Fibroblast of lung (primary cell): Measurements from ENCODE around the gene CAMK1D. TPM values are rescaled to one million over a fixed set of nuclear protein-coding genes. Genes with fewer than 3 reads are reported as not detected.
"Not testable (repeated sequence)": the region's sequence is repeated elsewhere in the genome, so short reads cannot be mapped to it uniquely, and the experiment has no call there.

ENCODE experiments used
- DNase-seq, 2 donors: peaks; one replicate each; pipeline versions ENCODE4 v3.0.0 to v3.0.0-alpha.2; 2010; ENCODE audit warnings: low read depth in 2 of 2
- H2AFZ ChIP-seq: 2 replicates; pipeline ENCODE4 v1.5.1; 2012; ENCODE audit warnings: low read length, control low read depth, inconsistent platforms
- H3K27ac ChIP-seq: 2 replicates; pipeline ENCODE4 v1.5.1; 2011; ENCODE audit warnings: low read length, control low read depth; ENCODE audit not compliant: insufficient read depth
- H3K27me3 ChIP-seq: 2 replicates; pipeline ENCODE4 v1.5.1; 2011; ENCODE audit warnings: mild to moderate bottlenecking, low read length; ENCODE audit not compliant: control insufficient read depth, insufficient read depth
- H3K36me3 ChIP-seq: 2 replicates; pipeline ENCODE4 v1.5.1; 2011; ENCODE audit warnings: low read length; ENCODE audit not compliant: control insufficient read depth, insufficient read depth
- H3K4me1 ChIP-seq: 2 replicates; pipeline ENCODE4 v1.5.1; 2011; ENCODE audit warnings: low read length; ENCODE audit not compliant: control insufficient read depth, insufficient read depth; ENCODE audit errors: extremely low read depth
- H3K4me2 ChIP-seq: 2 replicates; pipeline ENCODE4 v1.5.1; 2011; ENCODE audit warnings: low read length, control low read depth; ENCODE audit not compliant: insufficient read depth; ENCODE audit errors: extremely low read depth
- H3K4me3 ChIP-seq, 4 experiments: fragments of 200-600 bp in 1 of 4; sonication (generic) in 1 of 4; replicated peaks in 1 of 4; 2 replicates each; pipeline ENCODE4 v1.5.1; 2011 to 2016; ENCODE audit warnings: low read length in 4 of 4, low read depth in 3 of 4, mild to moderate bottlenecking in 3 of 4, control low read depth in 2 of 4, inconsistent platforms in 1 of 4, mixed read lengths in 1 of 4; ENCODE audit not compliant: insufficient read depth in 1 of 4; ENCODE audit errors: control extremely low read depth in 1 of 4
- H3K79me2 ChIP-seq: 2 replicates; pipeline ENCODE4 v1.5.1; 2012; ENCODE audit warnings: mild to moderate bottlenecking, low read length, inconsistent platforms; ENCODE audit not compliant: control insufficient read depth, insufficient read depth
- H3K9ac ChIP-seq: 2 replicates; pipeline ENCODE4 v1.5.1; 2011; ENCODE audit warnings: mild to moderate bottlenecking, low read length, control low read depth; ENCODE audit not compliant: insufficient read depth
- H3K9me3 ChIP-seq: 2 replicates; pipeline ENCODE4 v1.5.1; 2012; ENCODE audit warnings: low read depth, low read length; ENCODE audit not compliant: control insufficient read depth, insufficient read depth
- H4K20me1 ChIP-seq: 2 replicates; pipeline ENCODE4 v1.5.1; 2011; ENCODE audit warnings: low read length; ENCODE audit not compliant: control insufficient read depth, insufficient read depth; ENCODE audit errors: extremely low read depth
- CTCF ChIP-seq, 2 donors: IDR thresholded peaks in 1 of 2; conservative IDR thresholded peaks in 1 of 2; 1 replicate in 1 of 2; 2 replicates in 1 of 2; pipeline ENCODE4 v1.5.1; 2011 to 2012; ENCODE audit warnings: low read length in 2 of 2, control low read depth in 1 of 2, inconsistent platforms in 1 of 2, low read depth in 1 of 2, mild to moderate bottlenecking in 1 of 2
- EZH2 ChIP-seq: IDR thresholded peaks from 2 replicates; pipeline ENCODE4 v1.5.1; 2012; ENCODE audit warnings: low read length, control low read depth, mild to moderate bottlenecking; ENCODE audit errors: missing control alignments
- polyA plus RNA-seq, 2 donors: library from polyadenylated mRNA; depleted of rRNA in 1 of 2; stranded (reverse) in 1 of 2; unstranded in 1 of 2; fragments of >200 nt; gene quantifications; 2 replicates each; pipeline ENCODE4 v1.2.1, GENCODE V29; 2011 to 2012; ENCODE audit warnings: missing spikeins in 1 of 2
- total RNA-seq: library from RNA; depleted of rRNA; stranded (reverse); fragments of >200 nt; gene quantifications from 2 replicates; pipeline ENCODE4 v1.2.1, GENCODE V29; 2014

Gene CAMK1D
- total and polyA plus RNA-seq, 2 donors (not counting 1 experiment from before 2014, with no cell fraction given) = 2.3 TPM

GRCh38 chr10:12543589-12543988 is 194.2 kb downstream of the CAMK1D start:
- no peaks in the 10 kb centered on the region for H3K9me3 ChIP-seq
- no peaks in the 10 kb centered on the region for H3K79me2 ChIP-seq
- no peak overlapping the region for H3K4me3 ChIP-seq
- no peaks in the 10 kb centered on the region for H3K27me3 ChIP-seq
- no peaks in the 10 kb centered on the region for H4K20me1 ChIP-seq
- H3K36me3 ChIP-seq = no peaks in the 10 kb centered on the region
- no peak for DNase-seq
- H2AFZ ChIP-seq = no peak overlapping the region
- no peak overlapping the region for H3K4me2 ChIP-seq
- no peak overlapping the region for H3K27ac ChIP-seq
- H3K4me1 ChIP-seq = no peaks in the 10 kb centered on the region
- TF ChIP-seq EZH2 (no peak), CTCF (conservative IDR thresholded peaks at IDR 0.05 in 1 of 2, IDR thresholded peaks at IDR 0.05 in 1 of 2; ENCODE audit: low read depth in 1 of 2, low read length in 2 of 2) (no peak)
- no peak overlapping the region for H3K9ac ChIP-seq

GRCh38 chr10:12546160-12546802 is 196.9 kb downstream of the CAMK1D start:
- H3K27ac ChIP-seq, H3K79me2 ChIP-seq, H4K20me1 ChIP-seq, H3K27me3 ChIP-seq, H3K36me3 ChIP-seq, DNase-seq, H3K4me2 ChIP-seq, H3K4me3 ChIP-seq, H3K9me3 ChIP-seq, H2AFZ ChIP-seq, H3K4me1 ChIP-seq, H3K9ac ChIP-seq: not testable (repeated sequence)

- Histone ChIP-seq H2AFZ (no peak overlapping the region), H3K27me3 (no peaks in the 10 kb centered on the region), H3K4me3 (no peak overlapping the region), H4K20me1 (no peaks in the 10 kb centered on the region), H3K4me1 (no peaks in the 10 kb centered on the region), H3K9ac (no peak overlapping the region), H3K9me3 (no peaks in the 10 kb centered on the region), H3K79me2 (no peaks in the 10 kb centered on the region), H3K27ac (no peak overlapping the region), H3K4me2 (no peak overlapping the region), H3K36me3 (no peaks in the 10 kb centered on the region)
- DNase-seq = no peak
- no peak for TF ChIP-seq EZH2
- no peak for TF ChIP-seq CTCF (conservative IDR thresholded peaks at IDR 0.05 in 1 of 2, IDR thresholded peaks at IDR 0.05 in 1 of 2; ENCODE audit: low read depth in 1 of 2, low read length in 2 of 2)
These were observed 198.0 kb downstream of the CAMK1D start for GRCh38 chr10:12547301-12547771.
